Measurements from ENCODE around the gene ASIC2.

- TF ChIP-seq EZH2 (IDR thresholded peaks at IDR 0.05; ENCODE audit: borderline replicate concordance, low read depth, low read length, severe bottlenecking), result no peak
- TF ChIP-seq POLR2AphosphoS5 (IDR thresholded peaks at IDR 0.05; ENCODE audit: insufficient read depth, low read depth, low read length), result no peak
- no peak for TF ChIP-seq CTCF (IDR thresholded peaks at IDR 0.05; ENCODE audit: extremely low read depth in 1 of 2, insufficient read depth in 1 of 2, low read depth in 1 of 2, low read length in 2 of 2)
Observed at GRCh38 chr17:33167736-33168135, 125.4 kb downstream of the ASIC2 start.

All from endothelial cell of umbilical vein (primary cell).